Measurements from ENCODE around the gene CTIF.

Gene CTIF

DNA sequence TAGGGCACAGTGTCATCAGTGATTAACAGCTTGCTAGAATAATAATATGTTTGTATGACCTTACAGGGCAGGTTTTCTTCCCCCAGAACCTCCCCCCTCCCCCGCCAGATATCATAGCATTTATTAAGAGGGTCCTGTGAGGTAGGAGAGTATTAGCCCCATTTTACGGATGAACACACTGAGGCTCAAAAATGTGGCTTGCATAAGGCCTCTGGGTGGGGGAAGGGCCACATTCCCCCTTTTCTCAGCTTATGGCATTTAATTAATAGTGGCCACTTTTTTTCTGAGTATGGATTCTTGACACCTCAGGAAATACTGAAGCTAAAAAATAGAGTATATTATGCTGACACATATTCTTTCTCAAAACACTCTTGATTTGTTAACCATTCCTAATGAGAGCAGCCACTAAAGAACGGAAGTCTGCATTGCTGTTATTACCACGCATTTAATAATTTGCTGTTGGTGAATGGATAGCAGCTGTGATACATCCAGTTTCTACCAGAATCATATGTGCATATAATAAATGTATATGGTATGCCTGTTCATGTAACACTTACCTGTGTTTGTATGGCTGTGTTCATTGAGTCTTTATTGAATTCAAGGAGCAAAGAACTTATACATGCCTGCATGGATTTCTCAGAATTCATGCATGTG lies 3.0 kb downstream of the CTIF start:
- peak overlapping the region; percentile 87; the same call in 1 of the 2 replicates for H3K4me3 ChIP-seq
- H4K20me1 ChIP-seq, result peaks cover 75% of the 10 kb centered on the region
- no peak overlapping the region for H3K27ac ChIP-seq
- peaks cover 45% of the 10 kb centered on the region for H3K27me3 ChIP-seq
- peaks cover 37% of the 10 kb centered on the region for H3K4me1 ChIP-seq
- H3K4me2 ChIP-seq, result peak overlapping the region; percentile 97
- 0 out of 2 replicates have a peak overlapping the region, but pooled peaks have one; percentile 76 for H3K9ac ChIP-seq
- H3K36me3 ChIP-seq, result 0 out of 2 replicates have a peak, but pooled peaks cover 5% of the 10 kb centered on the region
- no peak for TF ChIP-seq Cebpa-rat (IDR thresholded peaks at IDR 0.05)
- no peaks in the 10 kb centered on the region for H3K9me3 ChIP-seq

DNA sequence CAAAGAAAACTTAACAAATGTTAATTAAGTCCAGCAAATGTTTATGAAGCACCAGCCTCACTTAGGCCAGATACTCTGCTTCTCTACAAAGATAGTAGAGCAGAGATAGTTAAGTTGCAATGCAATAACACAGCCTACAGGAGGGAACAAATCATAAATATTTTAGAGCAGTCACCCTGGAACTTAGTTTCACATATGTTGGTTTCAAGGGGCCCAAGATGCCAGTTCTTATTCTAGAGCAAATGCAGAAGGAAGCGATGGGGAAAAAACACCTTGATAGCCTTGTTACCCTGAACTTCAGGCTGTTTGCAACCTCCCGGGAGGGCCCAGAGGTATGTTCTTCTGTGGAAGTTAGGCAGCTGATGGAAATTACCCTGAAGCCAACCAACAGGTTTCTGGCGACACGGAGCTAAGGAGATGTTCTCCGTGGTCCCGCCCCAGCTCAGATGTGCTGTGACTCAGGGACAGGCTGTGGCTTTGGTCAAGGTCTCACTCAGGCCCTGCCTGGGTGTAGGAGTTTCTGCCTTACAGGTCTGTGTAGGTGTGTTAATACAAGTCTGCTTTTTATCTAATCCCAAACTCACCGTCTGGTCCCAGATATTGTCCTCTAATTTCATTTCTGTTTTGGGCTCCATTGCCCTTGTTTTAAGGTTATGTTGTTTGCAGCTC lies 3.8 kb downstream of the CTIF start:
- Histone ChIP-seq H3K27me3 (peaks cover 45% of the 10 kb centered on the region), H3K4me1 (peaks cover 45% of the 10 kb centered on the region), H3K27ac (no peak overlapping the region), H3K9me3 (no peaks in the 10 kb centered on the region), H3K36me3 (0 out of 2 replicates have a peak, but pooled peaks cover 5% of the 10 kb centered on the region), H4K20me1 (peaks cover 83% of the 10 kb centered on the region), H3K4me3 (no peak overlapping the region), H3K4me2 (no peak overlapping the region), H3K9ac (no peak overlapping the region)
- TF ChIP-seq Cebpa-rat (IDR thresholded peaks at IDR 0.05), result no peak

DNA sequence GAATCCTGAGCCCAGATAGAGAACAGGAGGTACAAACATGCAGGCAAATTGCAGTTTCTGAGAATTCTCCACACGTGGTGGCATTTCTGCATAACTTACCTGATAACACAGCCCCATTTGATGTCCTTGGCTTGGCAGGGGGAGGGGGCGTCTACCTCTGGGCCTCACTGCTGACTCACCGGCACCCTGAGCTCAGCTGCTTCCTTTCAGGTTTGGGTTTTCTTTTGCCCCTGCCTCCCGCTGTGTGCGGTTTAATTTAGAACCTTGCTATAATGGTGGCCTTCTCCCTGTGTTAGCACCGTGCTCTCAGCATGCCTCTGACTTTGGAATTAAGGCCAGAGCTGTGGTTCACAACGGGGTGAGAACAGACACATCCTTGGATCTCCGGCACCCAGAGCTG lies 4.4 kb downstream of the CTIF start:
- peaks cover 50% of the 10 kb centered on the region for H3K4me1 ChIP-seq
- H3K4me2 ChIP-seq, result no peak overlapping the region
- H3K9me3 ChIP-seq, result no peaks in the 10 kb centered on the region
- H3K27ac ChIP-seq, result no peak overlapping the region
- H3K4me3 ChIP-seq, result no peak overlapping the region
- peaks cover 89% of the 10 kb centered on the region for H4K20me1 ChIP-seq
- H3K36me3 ChIP-seq, result 0 out of 2 replicates have a peak, but pooled peaks cover 5% of the 10 kb centered on the region
- peaks cover 45% of the 10 kb centered on the region for H3K27me3 ChIP-seq
- H3K9ac ChIP-seq, result no peak overlapping the region
- TF ChIP-seq Cebpa-rat (IDR thresholded peaks at IDR 0.05), result no peak

DNA sequence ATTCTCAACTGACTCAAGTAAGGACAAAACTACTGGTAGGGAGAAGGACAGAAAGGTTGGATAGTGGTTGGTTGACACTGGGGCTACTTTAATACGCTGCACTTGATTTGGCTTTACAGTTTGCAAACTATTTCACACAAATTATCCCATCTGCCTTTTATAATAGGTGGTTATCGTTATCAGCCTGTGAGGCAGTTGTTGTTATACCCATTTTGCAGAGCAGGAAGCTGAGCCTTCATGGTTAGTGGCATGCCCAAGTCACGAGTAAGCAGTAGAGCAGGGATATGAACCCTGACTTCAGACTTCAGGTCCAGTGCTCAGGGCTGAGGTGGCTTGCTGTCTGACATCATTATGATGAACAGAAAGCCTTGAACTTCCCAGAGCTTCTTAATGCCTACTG lies 5.3 kb downstream of the CTIF start:
- H3K4me1 ChIP-seq, result peaks cover 54% of the 10 kb centered on the region
- 0 out of 2 replicates have a peak, but pooled peaks cover 5% of the 10 kb centered on the region for H3K36me3 ChIP-seq
- H4K20me1 ChIP-seq, result peaks cover 97% of the 10 kb centered on the region
- no peak for TF ChIP-seq Cebpa-rat (IDR thresholded peaks at IDR 0.05)
- H3K27me3 ChIP-seq, result peaks cover 45% of the 10 kb centered on the region
- no peak overlapping the region for H3K4me3 ChIP-seq
- H3K9me3 ChIP-seq, result no peaks in the 10 kb centered on the region
- no peak overlapping the region for H3K9ac ChIP-seq
- H3K4me2 ChIP-seq, result no peak overlapping the region
- no peak overlapping the region for H3K27ac ChIP-seq

DNA sequence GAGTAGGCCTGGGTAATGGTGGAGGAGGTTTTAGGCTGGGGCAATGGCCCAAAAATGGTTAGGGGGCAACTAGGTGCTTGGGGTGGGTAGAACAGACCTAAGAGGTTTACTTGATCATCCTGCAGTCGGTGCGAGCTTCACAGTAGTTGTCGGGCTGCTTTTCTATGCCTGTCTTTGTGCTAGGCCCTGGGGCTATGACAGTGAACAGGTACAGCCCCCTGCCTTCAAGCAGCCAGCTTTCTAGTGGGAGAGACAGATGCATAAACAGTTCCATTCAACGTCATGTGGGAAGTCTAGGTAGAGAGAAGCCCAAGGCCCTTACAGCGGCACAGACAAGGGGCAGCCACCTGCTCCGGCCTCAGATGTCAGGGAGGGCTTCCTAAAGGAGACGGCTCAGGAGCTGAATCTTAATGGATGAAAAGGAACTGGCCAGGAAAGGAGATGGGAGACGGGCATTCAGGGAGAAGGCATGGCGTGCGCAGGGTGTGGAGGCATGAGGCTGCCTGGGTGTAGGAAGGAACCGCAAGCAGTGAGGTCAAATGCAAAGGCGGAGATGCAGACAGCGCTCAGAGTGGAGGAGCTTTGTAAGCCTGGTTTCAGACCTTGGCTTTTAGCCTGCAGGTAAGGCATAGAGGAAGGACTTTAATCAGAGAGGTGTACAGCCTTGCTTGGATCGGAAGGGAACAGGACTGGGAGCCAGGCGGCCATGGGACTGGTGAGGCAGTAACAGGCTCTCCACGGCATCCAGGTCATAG lies 6.0 kb downstream of the CTIF start:
- TF ChIP-seq Cebpa-rat (IDR thresholded peaks at IDR 0.05), result no peak
- peaks cover 61% of the 10 kb centered on the region for H3K4me1 ChIP-seq
- H4K20me1 ChIP-seq, result peaks cover 98% of the 10 kb centered on the region
- no peaks in the 10 kb centered on the region for H3K9me3 ChIP-seq
- H3K9ac ChIP-seq, result no peak overlapping the region
- 0 out of 2 replicates have a peak, but pooled peaks cover 5% of the 10 kb centered on the region for H3K36me3 ChIP-seq
- no peak overlapping the region for H3K4me3 ChIP-seq
- H3K27ac ChIP-seq, result no peak overlapping the region
- H3K27me3 ChIP-seq, result peaks cover 42% of the 10 kb centered on the region
- H3K4me2 ChIP-seq, result no peak overlapping the region; the same call in 1 of the 2 replicates

DNA sequence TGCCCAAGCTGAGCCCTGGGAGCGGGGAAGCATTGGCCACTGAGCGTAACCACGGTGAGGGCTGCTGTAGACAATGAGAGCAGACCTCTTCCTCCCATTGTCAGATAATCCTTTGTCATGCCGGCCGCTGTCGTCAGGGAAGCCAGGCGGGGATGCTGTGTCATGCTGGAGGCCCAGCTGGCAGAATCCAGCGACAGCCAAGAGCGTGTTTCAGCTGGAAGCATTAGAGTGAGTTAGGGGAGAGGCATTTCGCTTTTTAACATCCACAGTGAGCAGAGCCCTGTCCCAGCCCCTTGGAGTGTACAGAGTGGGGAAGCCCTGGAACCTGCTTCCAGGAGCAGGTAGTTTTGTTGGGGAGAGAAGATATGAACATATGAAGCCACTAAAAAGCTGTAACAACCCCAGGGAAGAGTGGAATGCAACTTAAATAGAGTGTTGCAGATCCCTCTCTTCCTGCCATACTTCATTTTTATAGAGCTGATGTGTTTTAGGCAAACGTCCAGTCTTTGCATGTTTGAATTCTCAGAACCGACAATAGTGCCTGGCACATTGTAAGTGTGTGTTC lies 7.0 kb downstream of the CTIF start:
- Histone ChIP-seq H4K20me1 (peaks cover 98% of the 10 kb centered on the region), H3K27me3 (peaks cover 34% of the 10 kb centered on the region), H3K36me3 (0 out of 2 replicates have a peak, but pooled peaks cover 5% of the 10 kb centered on the region), H3K9me3 (no peaks in the 10 kb centered on the region), H3K4me3 (no peak overlapping the region), H3K9ac (no peak overlapping the region), H3K4me2 (peak overlapping the region; percentile 30), H3K27ac (no peak overlapping the region), H3K4me1 (peaks cover 66% of the 10 kb centered on the region)
- no peak for TF ChIP-seq Cebpa-rat (IDR thresholded peaks at IDR 0.05)

DNA sequence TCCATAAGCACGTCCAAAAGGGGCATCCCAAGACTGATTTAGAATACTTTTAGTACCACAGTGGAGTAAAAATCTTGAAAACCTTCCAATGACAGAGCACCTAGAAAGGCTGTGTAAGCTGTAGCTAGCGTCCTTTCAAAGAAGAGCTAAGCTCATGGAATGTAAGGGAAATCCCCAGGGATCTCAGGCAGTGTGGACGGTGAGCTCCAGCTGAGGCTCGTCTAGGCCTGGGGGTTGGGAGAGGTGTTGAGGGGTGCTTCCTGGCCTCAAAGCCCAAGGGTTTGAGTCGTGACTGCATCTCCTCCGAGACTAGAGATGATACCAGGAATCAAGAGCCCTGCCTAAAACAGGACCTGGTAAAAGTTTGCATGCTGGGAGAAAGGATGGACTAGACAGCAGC lies 7.6 kb downstream of the CTIF start:
- Histone ChIP-seq H3K9me3 (no peaks in the 10 kb centered on the region), H3K27me3 (peaks cover 28% of the 10 kb centered on the region), H3K4me2 (peak overlapping the region; percentile 4), H3K36me3 (0 out of 2 replicates have a peak, but pooled peaks cover 5% of the 10 kb centered on the region), H3K4me3 (no peak overlapping the region), H4K20me1 (peaks cover 98% of the 10 kb centered on the region), H3K9ac (no peak overlapping the region), H3K4me1 (peaks cover 61% of the 10 kb centered on the region), H3K27ac (no peak overlapping the region)
- no peak for TF ChIP-seq Cebpa-rat (IDR thresholded peaks at IDR 0.05)

DNA sequence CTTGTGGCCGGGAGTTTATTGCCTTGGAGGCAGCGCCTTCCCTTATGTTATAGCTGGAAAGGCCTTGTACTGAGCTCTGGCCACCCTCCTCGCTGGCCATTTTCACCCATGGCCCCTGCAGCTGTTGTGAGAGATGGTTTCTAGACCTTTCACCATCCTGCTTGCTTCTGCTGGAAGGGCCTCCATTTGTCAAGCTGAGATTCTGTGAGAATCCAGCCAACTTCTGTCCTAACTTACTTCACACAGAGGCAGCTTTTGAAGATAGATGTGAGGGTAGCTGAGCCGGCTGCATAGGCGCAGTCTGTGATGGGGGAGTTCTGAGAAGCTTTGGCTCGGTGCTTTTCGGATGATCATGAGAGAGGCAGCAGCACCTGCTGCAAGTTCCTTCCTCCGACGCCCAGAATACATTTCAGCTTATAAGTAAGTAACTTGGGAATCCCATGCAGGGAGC lies 8.7 kb downstream of the CTIF start:
- Histone ChIP-seq H3K9me3 (no peaks in the 10 kb centered on the region), H3K27ac (no peak overlapping the region), H3K4me1 (peaks cover 58% of the 10 kb centered on the region), H3K4me2 (peak overlapping the region; percentile 78), H3K36me3 (0 out of 2 replicates have a peak, but pooled peaks cover 5% of the 10 kb centered on the region), H3K27me3 (peaks cover 16% of the 10 kb centered on the region), H4K20me1 (peaks cover 98% of the 10 kb centered on the region), H3K9ac (no peak overlapping the region), H3K4me3 (no peak overlapping the region)
- TF ChIP-seq Cebpa-rat (IDR thresholded peaks at IDR 0.05), result no peak

DNA sequence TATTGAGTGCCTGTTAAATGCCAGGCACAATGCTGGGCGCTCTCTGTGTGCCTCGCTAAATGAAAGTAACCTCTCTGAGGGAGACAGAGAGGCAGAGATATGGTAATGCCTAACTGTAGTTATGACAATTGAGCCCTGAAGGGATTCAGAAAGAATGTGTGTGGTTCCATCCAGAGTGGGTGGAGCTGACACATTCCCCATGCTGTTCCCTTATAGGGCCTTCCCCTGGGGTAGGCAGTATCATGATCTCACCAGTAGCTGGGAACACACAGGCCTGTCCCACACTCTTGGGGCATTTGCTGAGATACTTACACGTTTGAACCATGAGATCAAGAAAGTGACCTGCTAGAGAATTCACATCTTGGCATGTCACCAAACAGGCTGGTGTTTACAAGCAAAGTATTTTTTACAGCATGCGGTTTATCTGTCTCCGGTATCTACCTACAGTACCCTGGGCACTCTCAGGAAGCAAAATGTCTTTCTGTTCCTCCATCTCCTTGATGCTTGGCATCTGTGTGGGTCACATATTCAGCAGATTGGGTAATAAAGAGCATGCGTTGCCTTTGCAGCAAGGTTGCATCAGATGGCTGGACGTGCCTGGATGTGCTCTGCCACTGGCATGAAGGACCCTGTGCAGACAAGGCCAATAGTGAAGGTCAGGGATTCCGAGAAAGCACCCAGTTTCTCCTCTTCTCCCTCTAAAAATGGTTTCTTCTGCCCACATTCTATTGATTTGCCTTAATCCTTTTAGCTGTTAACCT lies 9.4 kb downstream of the CTIF start:
- peaks cover 61% of the 10 kb centered on the region for H3K4me1 ChIP-seq
- no peaks in the 10 kb centered on the region for H3K9me3 ChIP-seq
- TF ChIP-seq Cebpa-rat (IDR thresholded peaks at IDR 0.05), result no peak
- peaks cover 98% of the 10 kb centered on the region for H4K20me1 ChIP-seq
- peak overlapping the region; percentile 78 for H3K4me2 ChIP-seq
- H3K9ac ChIP-seq, result no peak overlapping the region
- no peak overlapping the region for H3K4me3 ChIP-seq
- peak overlapping the region; percentile 48; the same call in 1 of the 2 replicates for H3K27ac ChIP-seq
- peaks cover 10% of the 10 kb centered on the region; the same call in 1 of the 2 replicates for H3K27me3 ChIP-seq
- H3K36me3 ChIP-seq, result peaks cover 6% of the 10 kb centered on the region; the same call in 1 of the 2 replicates
